Glomerular visceral epithelial cell (primary cell): ENCODE results near the gene VTI1B.
A peak's percentile ranks its signal among the peaks of the same experiment; 100 is the strongest.
"Not testable (repeated sequence)": the region's sequence is repeated elsewhere in the genome, so short reads cannot be mapped to it uniquely, and the experiment has no call there.

Source experiments
- DNase-seq: peaks from one replicate; pipeline ENCODE4 v3.0.0-alpha.2; 2016; ENCODE audit errors: extremely low spot score

Gene VTI1B

GRCh38 chr14:67674480-67675218 is at the start of gene VTI1B:
Gene VTI1B (minus strand): TSS chr14:67674632. CDS start chr14:67674489, 143 bp downstream.
- peak; percentile 75 for DNase-seq

GRCh38 chr14:67722293-67722692 is 47.9 kb upstream of the VTI1B start:
- no peak for DNase-seq

GRCh38 chr14:67721875-67722274 is 47.4 kb upstream of the VTI1B start:
- no peak for DNase-seq

GRCh38 chr14:67719866-67720265 is 45.4 kb upstream of the VTI1B start:
- no peak for DNase-seq

GRCh38 chr14:67719385-67719784 is 45.0 kb upstream of the VTI1B start:
- DNase-seq, result not testable (repeated sequence)

- no peak for DNase-seq
Observed at GRCh38 chr14:67718265-67718664, 43.8 kb upstream of the VTI1B start.

GRCh38 chr14:67717048-67717447 is 42.6 kb upstream of the VTI1B start:
- no peak for DNase-seq

GRCh38 chr14:67710209-67710608 is 35.8 kb upstream of the VTI1B start:
- no peak for DNase-seq

GRCh38 chr14:67709796-67710195 is 35.4 kb upstream of the VTI1B start:
- not testable (repeated sequence) for DNase-seq

GRCh38 chr14:67709346-67709745 is 34.9 kb upstream of the VTI1B start:
- DNase-seq, result not testable (repeated sequence)

- DNase-seq, result no peak
Observed at GRCh38 chr14:67705211-67705610, 30.8 kb upstream of the VTI1B start.

GRCh38 chr14:67704484-67705089 is 30.2 kb upstream of the VTI1B start:
- peak; percentile 63 for DNase-seq

GRCh38 chr14:67703997-67704396 is 29.6 kb upstream of the VTI1B start:
- no peak for DNase-seq

GRCh38 chr14:67701492-67701891 is 27.1 kb upstream of the VTI1B start, which contains the start of gene RDH12:
Gene RDH12 (plus strand): TSS chr14:67701886. CDS start chr14:67722643, 20,757 bp downstream.
- not testable (repeated sequence) for DNase-seq

- DNase-seq, result no peak
Observed at GRCh38 chr14:67698179-67698578, 23.7 kb upstream of the VTI1B start.

GRCh38 chr14:67697006-67697405 is 22.6 kb upstream of the VTI1B start:
- no peak for DNase-seq

- DNase-seq, result peak; percentile 88
Observed at GRCh38 chr14:67695394-67695949, 21.0 kb upstream of the VTI1B start, which contains the start of gene RDH11. Gene RDH11 (minus strand): TSS chr14:67695764. CDS start chr14:67695703, 61 bp downstream.

GRCh38 chr14:67694791-67695393 is 20.5 kb upstream of the VTI1B start:
- peak; percentile 83 for DNase-seq

GRCh38 chr14:67690011-67690410 is 15.6 kb upstream of the VTI1B start:
- no peak for DNase-seq

- DNase-seq, result peak; percentile 17
Observed at GRCh38 chr14:67683842-67684241, 9.4 kb upstream of the VTI1B start.

GRCh38 chr14:67680941-67681340 is 6.5 kb upstream of the VTI1B start:
- DNase-seq, result no peak

- DNase-seq, result peak; percentile 63
Observed at GRCh38 chr14:67680121-67680602, 5.7 kb upstream of the VTI1B start.
